K562 (cell line): ENCODE measurements around the gene PRMT6. TPM values are rescaled to one million over a fixed set of nuclear protein-coding genes. Genes with fewer than 3 reads are reported as not detected.
A peak's percentile ranks its signal among the peaks of the same experiment; 100 is the strongest.

Experiments used
- ATAC-seq: fragments of 200-7000 bp; cut with Tn5 transposase; 3 replicates; pipeline ENCODE4 v1.9.1; 2020; ENCODE audit warnings: moderate library complexity
- BruUV-seq: library from RNA; stranded (reverse); fragments of 400-500 nt; replicated peaks from 2 replicates; lab custom pipeline; 2021; lab: Mats Ljungman, UMichigan
- CTCF ChIA-PET: fragments of 300-600 bp; formaldehyde crosslinking; extraction: SDS; loops from one replicate; lab custom pipeline; 2021; ENCODE audit warnings: low intra/inter-chr PET ratio; lab: Yijun Ruan, JAX
- POLR2A ChIA-PET: fragments of 300-600, 350-650 bp; sonication (Branson Sonifier 250); formaldehyde crosslinking; extraction: SDS; loops from one replicate; lab custom pipeline; 2021; ENCODE audit warnings: antibody characterized with exemption, inconsistent platforms; lab: Yijun Ruan, JAX
- DNase-seq, 4 experiments: peaks; one replicate each; pipeline versions ENCODE4 v3.0.0 to v3.0.0-alpha.2; 2011 to 2018; ENCODE audit warnings: low spot score in 3 of 4, mixed read lengths in 3 of 4; ENCODE audit errors: extremely low read depth in 1 of 4
- FAIRE-seq: peaks from 2 replicates; lab custom pipeline; 2011; peaks lifted over from hg19 to GRCh38; lab: Jason Lieb, UNC
- H2AFZ ChIP-seq: 2 replicates; pipeline ENCODE4 v1.6.0; 2011; ENCODE audit warnings: low read depth, low read length, control low read depth, inconsistent platforms
- H3K27ac ChIP-seq: fragments of 200-600 bp; 3 replicates; pipeline ENCODE4 v1.8.0; 2011; ENCODE audit warnings: low read depth, mild to moderate bottlenecking, control low read depth, inconsistent platforms, low read length, moderate library complexity, mixed read lengths; ENCODE audit errors: extremely low read depth
- H3K27me3 ChIP-seq, 2 experiments: fragments of 300-600 bp in 1 of 2; 2 replicates in 1 of 2; 3 replicates in 1 of 2; pipeline versions ENCODE4 v1.6.0 to v1.8.0; 2011; ENCODE audit warnings: inconsistent platforms in 2 of 2, low read length in 2 of 2, mild to moderate bottlenecking in 1 of 2, mixed read lengths in 1 of 2, moderate library complexity in 1 of 2; ENCODE audit not compliant: control insufficient read depth in 2 of 2, insufficient read depth in 2 of 2
- H3K36me3 ChIP-seq: fragments of 300-600 bp; 3 replicates; pipeline ENCODE4 v1.8.0; 2011; ENCODE audit warnings: mild to moderate bottlenecking, low read length, inconsistent platforms; ENCODE audit not compliant: control insufficient read depth, insufficient read depth
- H3K4me1 ChIP-seq, 2 experiments: fragments of 200-600 bp in 1 of 2; replicated peaks in 1 of 2; 2 replicates in 1 of 2; 3 replicates in 1 of 2; pipeline versions ENCODE4 v1.5.1 to v1.8.0; 2011; ENCODE audit warnings: inconsistent platforms in 2 of 2, low read length in 2 of 2, mild to moderate bottlenecking in 1 of 2, mixed read lengths in 1 of 2, moderate library complexity in 1 of 2; ENCODE audit not compliant: control insufficient read depth in 2 of 2, insufficient read depth in 2 of 2
- H3K4me2 ChIP-seq: 2 replicates; pipeline ENCODE4 v1.6.1; 2011; ENCODE audit warnings: low read length, control low read depth, inconsistent platforms, mixed read lengths; ENCODE audit not compliant: insufficient read depth
- H3K4me3 ChIP-seq: fragments of 200-600 bp; sonication (generic), shearing (Covaris generic); 2 replicates; pipeline ENCODE4 v1.5.1; 2016; ENCODE audit warnings: control low read depth, inconsistent platforms
- H3K79me2 ChIP-seq: fragments of 200-600 bp; 3 replicates; pipeline ENCODE4 v1.8.0; 2011; ENCODE audit warnings: low read length, inconsistent platforms; ENCODE audit not compliant: control insufficient read depth, insufficient read depth
- H3K9ac ChIP-seq, 2 experiments: 2 replicates each; pipeline versions ENCODE4 v1.6.0 to v1.6.1; 2011; ENCODE audit warnings: low read depth in 2 of 2, low read length in 2 of 2, control low read depth in 1 of 2, inconsistent platforms in 1 of 2, mild to moderate bottlenecking in 1 of 2, mixed read lengths in 1 of 2; ENCODE audit not compliant: insufficient read depth in 1 of 2
- H3K9me1 ChIP-seq: one replicate; pipeline ENCODE4 v1.6.0; 2011; ENCODE audit warnings: inconsistent platforms, mild to moderate bottlenecking, low read length, moderate library complexity; ENCODE audit not compliant: control insufficient read depth, insufficient read depth
- H3K9me3 ChIP-seq: replicated peaks from 2 replicates; pipeline ENCODE4 v1.5.1; 2011; ENCODE audit warnings: low read depth, low read length, inconsistent platforms; ENCODE audit not compliant: control insufficient read depth, insufficient read depth
- H4K20me1 ChIP-seq: replicated peaks from 2 replicates; pipeline ENCODE4 v1.6.1; 2011; ENCODE audit warnings: low read length, inconsistent platforms, mixed read lengths; ENCODE audit not compliant: control insufficient read depth, insufficient read depth
- FOS ChIP-seq: IDR thresholded peaks from 3 replicates; pipeline ENCODE4 v1.6.1; 2011; ENCODE audit not compliant: insufficient read length; ENCODE audit errors: extremely low read depth
- NR2C1 ChIP-seq, 2 experiments: fragments of 450-650 bp; IDR thresholded peaks; 2 replicates each; pipeline ENCODE4 v1.6.1; 2017; ENCODE audit warnings: mild to moderate bottlenecking in 2 of 2, antibody characterized with exemption in 1 of 2, inconsistent platforms in 1 of 2, missing compliant biosample characterization in 1 of 2, missing genetic modification characterization in 1 of 2
- RCOR1 ChIP-seq, 2 experiments: IDR thresholded peaks; 2 replicates each; pipeline ENCODE4 v1.6.1; 2012; ENCODE audit warnings: low read depth in 2 of 2, low read length in 2 of 2, borderline replicate concordance in 1 of 2, improper control_type of control experiment in 1 of 2
- VEZF1 ChIP-seq: fragments of 200-800 bp; sonication (Bioruptor generic); IDR thresholded peaks from 2 replicates; pipeline ENCODE4 v1.6.1; 2017; ENCODE audit warnings: missing genetic modification characterization, missing compliant biosample characterization
- ZBTB11 ChIP-seq, 3 experiments: fragments of 200-800 bp in 1 of 3; fragments of 250-450 bp in 1 of 3; fragments of 450-650 bp in 1 of 3; sonication (Bioruptor Pico) in 1 of 3; sonication (Bioruptor generic) in 1 of 3; formaldehyde crosslinking in 1 of 3; IDR thresholded peaks; 2 replicates each; pipeline versions ENCODE4 v1.6.1 to v1.8.0; 2016 to 2022; ENCODE audit warnings: mild to moderate bottlenecking in 2 of 3, missing genetic modification characterization in 2 of 3, missing compliant biosample characterization in 1 of 3, moderate library complexity in 1 of 3
- ZBTB49 ChIP-seq: sonication (generic); formaldehyde crosslinking; IDR thresholded peaks from 2 replicates; pipeline ENCODE4 v1.8.0; 2022; ENCODE audit warnings: missing genetic modification reagents, mild to moderate bottlenecking, borderline replicate concordance
- WGBS: fragments of 100-300 bp; shearing (Covaris generic); methylation state at CpG from one replicate; pipeline ENCODE4 v1.1.6; 2016; ENCODE audit warnings: low coverage, mixed read lengths; ENCODE audit not compliant: insufficient coverage; ENCODE audit errors: missing lambda C conversion rate; 5-methylcytosine and 5-hydroxymethylcytosine counted together
- in situ Hi-C: fragments of 300-500 bp; cut with MboI; formaldehyde crosslinking; loops from 4 replicates; pipeline ENCODE4 v1.15.0; 2018; ENCODE audit warnings: inconsistent platforms, mixed read lengths
- intact Hi-C: fragments of 100-400 bp; cut with micrococcal nuclease; formaldehyde crosslinking; loops from 2 replicates; pipeline ENCODE4 v1.14.2; 2022
- polyA plus RNA-seq, 8 experiments: library from polyadenylated mRNA; depleted of rRNA in 4 of 8; stranded (reverse) in 5 of 8; unstranded in 3 of 8; fragments of >200 nt; fragmentation: Nextera tagmentation in 2 of 8; fragmentation: Illumina TruSeq in 1 of 8; extraction: Ambion mirVana in 2 of 8; extraction: Trizol in 1 of 8; gene quantifications; 2 replicates each; pipeline versions ENCODE4 v1.2.1 to v1.2.3, GENCODE V29; 2011 to 2014; ENCODE audit warnings: inconsistent platforms in 1 of 8, missing spikeins in 1 of 8
- total RNA-seq, 7 experiments: library from RNA; depleted of rRNA in 6 of 7; stranded (reverse); fragments of >200 nt in 6 of 7; fragmentation: Illumina TruSeq in 2 of 7; extraction: Trizol in 2 of 7; gene quantifications; 2 replicates each; pipeline versions ENCODE4 v1.2.1 to v1.2.3, GENCODE V29; 2011 to 2021; ENCODE audit warnings: low replicate concordance in 1 of 7

PRMT6 gene
- total and polyA plus RNA-seq, 9 of the 15 experiments (the other 6 are each of a cell fraction or from before 2014, with no cell fraction given): 6.1 to 36.9 (median 29.4) TPM

- Histone ChIP-seq H4K20me1 (no peaks in the 10 kb centered on the region), H3K27ac (peak overlapping the region; percentile 87), H3K4me3 (peak overlapping the region; percentile 77), H3K4me1 (peaks cover 3 to 19% of the 10 kb centered on the region in 2 experiments; a peak in 3 of 5 replicates), H3K36me3 (peaks cover 27% of the 10 kb centered on the region; the same call in 2 of the 3 replicates), H3K4me2 (peak overlapping the region; percentile 97), H3K9me1 (no peaks in the 10 kb centered on the region), H3K9me3 (no peaks in the 10 kb centered on the region), H2AFZ (peak overlapping the region; percentile 99), H3K9ac (peak overlapping the region; percentile 83 to 100; a peak in 3 of 4 replicates), H3K27me3 (no peaks in the 10 kb centered on the region), H3K79me2 (peaks cover 29% of the 10 kb centered on the region)
- no peak for FAIRE-seq
- BruUV-seq: no TSS peak
- intact Hi-C loops: loop anchor here (5.0 kb wide), 1 partner anchor 41 kb away; no protein-coding TSS in a partner anchor
- ChIA-PET POLR2A (interaction anchor here (0.7 kb wide), 2 partner anchors 16 to 875 kb away, joined by 3 to 4 read pairs; no protein-coding TSS in a partner anchor), CTCF (no interaction called here)
- no peak; the same call in 2 of the 3 replicates for ATAC-seq
- in situ Hi-C loops: no loop called here
- 0 out of 6 replicates have a peak, but pooled peaks of 1 of the 3 experiments have one; percentile 4 for TF ChIP-seq ZBTB11 (CRISPR knock-in tag; IDR thresholded peaks at IDR 0.05)
- 0 out of 2 replicates have a peak, but pooled peaks have one; percentile 5 for TF ChIP-seq NR2C1 (IDR thresholded peaks at IDR 0.05)
- no peak for TF ChIP-seq NR2C1 (tag; IDR thresholded peaks at IDR 0.05)
- TF ChIP-seq FOS: no peak
- TF ChIP-seq RCOR1 (IDR thresholded peaks at IDR 0.05; ENCODE audit: borderline replicate concordance in 1 of 2, low read depth in 2 of 2, low read length in 2 of 2): no peak
- no peak for TF ChIP-seq ZBTB49 (CRISPR knock-in tag)
- TF ChIP-seq VEZF1 (CRISPR knock-in tag): no peak
- peak in 1 of 4 experiments; percentile 11 for DNase-seq
- whole genome bisulfite sequencing: 4% methylated on average over 4 of the region's 4 CpGs
Measured at GRCh38 chr1:107058245-107059032, 2.0 kb downstream of the PRMT6 start.
